Measurements from ENCODE around the gene SLC1A5.
"Not testable (repeated sequence)": the region's sequence is repeated elsewhere in the genome, so short reads cannot be mapped to it uniquely, and the experiment has no call there.

SLC1A5 gene

DNA sequence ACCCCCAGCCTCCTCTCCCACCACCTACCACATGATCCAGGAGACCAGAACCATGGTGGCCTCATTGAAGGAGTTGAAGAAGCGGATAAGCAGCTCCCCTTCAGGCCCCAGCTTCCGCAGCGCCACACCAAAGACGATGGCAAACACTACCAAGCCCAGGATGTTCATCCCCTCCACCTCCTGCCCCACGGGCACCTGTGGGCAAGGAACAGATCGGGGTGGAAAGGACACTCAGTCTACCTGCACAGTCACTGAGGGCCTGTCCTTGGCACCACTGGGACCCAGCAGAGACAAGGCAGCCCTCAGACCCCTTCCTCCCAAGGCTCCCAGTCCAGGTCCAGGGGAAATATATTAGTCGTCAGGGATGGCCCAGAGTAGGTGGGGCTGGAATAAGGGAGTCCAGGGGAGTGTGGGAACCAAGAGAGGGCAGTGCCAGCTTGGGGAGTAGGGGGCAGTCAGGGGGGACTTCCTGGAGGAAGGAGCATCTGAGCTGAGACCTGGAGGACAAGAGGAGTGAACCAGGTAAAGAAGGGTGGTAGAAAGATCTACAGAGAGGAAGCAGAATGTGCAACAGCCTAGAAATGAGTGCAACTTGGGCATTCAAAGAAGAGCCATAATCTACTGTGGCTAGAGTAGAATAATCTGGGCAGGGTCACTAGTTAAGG is 5.9 kb downstream of the SLC1A5 start:
- Histone ChIP-seq H3K27me3 (ENCODE audit: low read depth, low read length) (no peaks in the 10 kb centered on the region), H3K9me3 (ENCODE audit: control insufficient read depth in 1 of 2, low read length in 2 of 2) (no peaks in the 10 kb centered on the region), H3K4me3 (ENCODE audit: low read depth in 1 of 2, low read length in 2 of 2) (no peak overlapping the region), H3K36me3 (ENCODE audit: control insufficient read depth in 1 of 2, insufficient read depth in 2 of 2, low read length in 2 of 2) (peaks cover 8% of the 10 kb centered on the region in 2 donors), H3K4me1 (ENCODE audit: control insufficient read depth in 1 of 2, insufficient read depth in 2 of 2, low read length in 2 of 2) (peaks cover 9 to 24% of the 10 kb centered on the region in 2 donors), H3K27ac (ENCODE audit: low read length) (no peak overlapping the region)

DNA sequence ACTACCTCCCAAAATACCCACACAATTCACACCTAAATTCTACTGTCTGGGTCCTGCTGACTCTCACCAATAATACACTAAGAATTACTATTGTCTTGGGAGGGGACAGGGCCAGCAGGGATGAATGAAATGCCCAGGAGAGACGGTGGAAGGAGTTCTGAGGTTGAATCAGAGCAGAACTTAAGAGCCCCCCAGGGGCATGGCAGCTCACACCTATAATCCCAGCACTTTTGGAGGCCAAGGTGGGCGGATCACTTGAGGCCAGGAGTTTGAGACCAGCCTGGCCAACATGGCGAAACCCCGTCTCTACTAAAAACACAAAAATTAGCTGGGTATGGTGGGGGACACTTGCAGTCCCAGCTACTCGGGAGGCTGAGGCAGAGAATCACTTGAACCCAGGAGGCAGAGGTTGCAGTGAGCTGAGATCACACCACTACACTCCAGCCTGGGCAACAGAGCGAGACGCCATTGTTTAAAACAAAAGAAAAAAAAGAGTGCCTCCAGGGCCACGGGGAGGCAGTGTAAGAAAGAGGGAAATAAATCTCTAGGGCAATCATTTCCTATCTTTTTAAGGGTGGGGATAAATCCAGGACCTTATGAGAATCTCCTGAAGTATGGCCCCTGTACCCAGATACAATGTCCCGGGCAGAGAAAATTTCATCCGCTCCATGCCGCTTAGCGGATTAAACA is 10.3 kb downstream of the SLC1A5 start:
- H3K9me3 ChIP-seq (ENCODE audit: control insufficient read depth in 1 of 2, low read length in 2 of 2); H3K27me3 ChIP-seq (ENCODE audit: low read depth, low read length); H3K27ac ChIP-seq (ENCODE audit: low read length); H3K4me1 ChIP-seq (ENCODE audit: control insufficient read depth in 1 of 2, insufficient read depth in 2 of 2, low read length in 2 of 2); H3K4me3 ChIP-seq (ENCODE audit: low read depth in 1 of 2, low read length in 2 of 2): not testable (repeated sequence)
- peaks cover 16 to 25% of the 10 kb centered on the region in 2 donors for H3K36me3 ChIP-seq (ENCODE audit: control insufficient read depth in 1 of 2, insufficient read depth in 2 of 2, low read length in 2 of 2)

DNA sequence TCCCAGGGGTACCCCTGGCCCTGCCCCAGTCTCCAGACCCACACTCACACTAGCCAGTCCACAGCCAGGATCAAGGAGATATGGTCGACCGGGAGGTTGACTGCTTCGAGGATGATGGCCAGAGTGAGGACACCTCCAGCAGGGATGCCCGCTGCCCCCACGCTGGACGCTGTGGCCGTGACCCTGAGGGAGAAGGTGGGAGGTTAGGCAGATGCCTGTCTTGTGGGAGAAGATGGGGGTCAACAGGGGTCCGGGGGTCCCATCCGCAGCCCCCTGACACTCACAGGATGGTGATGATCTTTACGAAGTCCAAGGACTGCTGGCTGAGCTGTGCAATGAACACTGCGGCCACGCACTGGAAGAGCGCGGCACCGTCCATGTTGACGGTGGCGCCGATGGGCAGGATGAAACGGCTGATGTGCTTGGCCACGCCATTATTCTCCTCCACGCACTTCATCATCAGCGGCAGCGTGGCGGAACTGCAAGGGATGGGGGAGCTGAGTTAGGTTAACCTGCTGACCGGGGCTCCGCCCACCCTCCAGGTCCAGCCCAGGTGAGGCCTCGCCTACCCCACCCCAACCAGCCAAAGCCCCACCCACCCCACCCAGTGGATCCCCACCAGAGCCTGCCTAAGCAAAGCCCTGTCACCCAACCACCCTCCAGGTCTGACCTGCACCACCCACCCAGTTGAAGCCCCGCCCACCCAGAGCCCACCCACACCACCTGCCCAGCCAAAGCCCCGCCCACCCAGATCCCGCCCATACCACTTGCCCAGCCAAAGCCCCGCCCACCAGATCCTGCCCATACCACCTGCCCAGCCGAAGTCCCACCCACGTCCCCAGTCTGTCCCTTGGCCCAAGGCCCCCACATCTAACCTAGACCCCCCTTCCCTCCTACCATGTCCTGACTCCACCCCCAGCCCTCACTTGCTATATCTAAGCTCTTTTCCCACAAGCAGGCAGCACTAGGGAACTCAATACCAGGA is 11.2 kb downstream of the SLC1A5 start:
- H3K9me3 ChIP-seq (ENCODE audit: control insufficient read depth in 1 of 2, low read length in 2 of 2) = no peaks in the 10 kb centered on the region
- no peaks in the 10 kb centered on the region for H3K4me1 ChIP-seq (ENCODE audit: control insufficient read depth in 1 of 2, insufficient read depth in 2 of 2, low read length in 2 of 2)
- no peaks in the 10 kb centered on the region for H3K27me3 ChIP-seq (ENCODE audit: low read depth, low read length)
- peaks cover 8 to 25% of the 10 kb centered on the region in 2 donors for H3K36me3 ChIP-seq (ENCODE audit: control insufficient read depth in 1 of 2, insufficient read depth in 2 of 2, low read length in 2 of 2)
- no peak overlapping the region for H3K4me3 ChIP-seq (ENCODE audit: low read depth in 1 of 2, low read length in 2 of 2)
- no peak overlapping the region for H3K27ac ChIP-seq (ENCODE audit: low read length)

DNA sequence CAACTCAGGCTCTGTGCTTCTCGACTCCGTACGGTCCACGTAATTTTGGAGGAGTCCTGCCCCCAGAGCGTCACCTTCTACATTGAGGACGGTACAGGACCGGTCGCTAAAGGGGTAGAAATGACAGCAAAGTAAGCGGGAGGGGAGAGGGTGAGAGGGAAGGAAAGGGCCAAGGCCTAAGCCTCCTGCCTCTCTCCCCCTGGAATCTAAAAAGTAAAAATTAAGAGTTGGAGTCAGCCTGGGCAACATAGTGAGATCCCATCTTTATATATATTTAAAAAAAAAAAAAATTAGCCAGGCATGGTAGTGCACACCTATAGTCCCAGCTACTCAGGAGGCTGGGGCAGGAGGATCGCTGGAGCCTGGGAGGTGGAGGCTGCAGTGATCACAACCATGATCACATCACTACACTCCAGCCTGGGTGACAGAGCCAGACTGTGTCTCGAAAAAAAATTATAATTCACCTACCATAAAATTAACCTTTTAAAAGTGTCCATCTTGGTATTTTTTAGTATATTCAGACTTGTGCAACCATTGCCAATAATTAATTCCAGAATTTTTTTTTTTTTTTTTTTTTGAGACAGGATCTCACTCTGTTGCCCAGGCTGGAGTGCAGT is 12.6 kb downstream of the SLC1A5 start:
- no peak overlapping the region for H3K4me3 ChIP-seq (ENCODE audit: low read depth in 1 of 2, low read length in 2 of 2)
- no peak overlapping the region for H3K27ac ChIP-seq (ENCODE audit: low read length)
- H3K27me3 ChIP-seq (ENCODE audit: low read depth, low read length) = no peaks in the 10 kb centered on the region
- no peaks in the 10 kb centered on the region for H3K4me1 ChIP-seq (ENCODE audit: control insufficient read depth in 1 of 2, insufficient read depth in 2 of 2, low read length in 2 of 2)
- H3K9me3 ChIP-seq (ENCODE audit: control insufficient read depth in 1 of 2, low read length in 2 of 2) = no peaks in the 10 kb centered on the region
- H3K36me3 ChIP-seq (ENCODE audit: control insufficient read depth in 1 of 2, insufficient read depth in 2 of 2, low read length in 2 of 2) = peaks cover 8 to 25% of the 10 kb centered on the region in 2 donors

DNA sequence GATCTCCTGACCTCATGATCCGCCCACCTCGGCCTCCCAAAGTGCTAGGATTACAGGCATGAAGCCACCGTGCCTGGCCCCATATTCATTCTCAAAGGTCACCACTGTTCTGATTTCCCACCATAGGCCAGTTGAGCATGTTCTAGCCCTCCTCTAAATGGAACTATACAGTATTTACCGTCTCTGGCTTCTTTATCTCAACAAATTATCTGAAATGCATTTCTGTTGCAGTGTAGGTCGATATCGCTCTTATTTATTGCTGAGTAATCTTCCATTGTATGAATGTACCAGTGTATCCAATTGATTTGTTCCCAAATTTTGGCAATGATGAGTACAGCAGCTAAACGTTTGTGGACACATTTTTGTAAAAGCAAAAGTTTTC is 15.4 kb downstream of the SLC1A5 start:
- Histone ChIP-seq H3K27ac (ENCODE audit: low read length) (no peak overlapping the region), H3K27me3 (ENCODE audit: low read depth, low read length) (no peaks in the 10 kb centered on the region), H3K36me3 (ENCODE audit: control insufficient read depth in 1 of 2, insufficient read depth in 2 of 2, low read length in 2 of 2) (peaks cover 8 to 24% of the 10 kb centered on the region in 2 donors), H3K4me1 (ENCODE audit: control insufficient read depth in 1 of 2, insufficient read depth in 2 of 2, low read length in 2 of 2) (no peaks in the 10 kb centered on the region), H3K9me3 (ENCODE audit: control insufficient read depth in 1 of 2, low read length in 2 of 2) (no peaks in the 10 kb centered on the region), H3K4me3 (ENCODE audit: low read depth in 1 of 2, low read length in 2 of 2) (no peak overlapping the region)

DNA sequence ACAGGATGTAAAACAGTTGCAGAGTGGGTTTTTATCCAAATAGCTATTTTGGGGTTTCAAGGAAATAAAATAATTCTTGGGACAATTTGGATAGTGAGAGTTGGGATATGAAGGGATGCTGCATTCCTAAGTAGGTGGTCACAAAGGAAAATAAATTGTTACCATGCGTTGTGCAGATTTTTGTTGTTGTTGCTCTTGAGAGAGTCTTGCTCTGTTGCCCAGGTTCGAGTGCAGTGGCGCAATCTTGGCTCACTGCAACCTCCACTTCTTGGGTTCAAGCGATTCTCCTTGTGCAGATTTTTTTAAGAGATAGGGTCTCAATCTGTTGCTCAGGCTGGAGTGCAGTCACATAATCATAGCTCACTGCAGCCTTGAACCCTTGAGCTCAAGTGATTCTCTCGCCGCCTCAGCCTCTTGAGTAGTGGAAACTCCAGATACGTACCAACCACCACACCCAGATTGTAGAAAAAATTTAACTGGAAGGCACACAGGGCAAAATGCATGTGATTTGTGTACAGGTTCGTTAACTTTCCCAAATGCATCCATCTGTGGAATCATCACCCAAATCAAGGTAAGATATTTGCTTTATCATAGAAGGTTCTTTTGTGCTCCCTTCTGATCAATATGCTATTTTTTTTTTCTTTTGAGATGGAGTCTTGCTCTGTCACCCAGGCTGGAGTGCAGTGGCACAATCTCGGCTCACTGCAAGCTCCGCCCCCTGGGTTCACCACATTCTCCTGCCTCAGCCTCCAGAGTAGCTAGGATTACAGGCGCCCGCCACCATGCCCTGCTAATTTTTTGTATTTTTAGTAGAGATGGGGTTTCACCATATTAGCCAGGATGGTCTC is 16.0 kb downstream of the SLC1A5 start:
- Histone ChIP-seq H3K4me1 (ENCODE audit: control insufficient read depth in 1 of 2, insufficient read depth in 2 of 2, low read length in 2 of 2) (no peaks in the 10 kb centered on the region), H3K27me3 (ENCODE audit: low read depth, low read length) (no peaks in the 10 kb centered on the region), H3K4me3 (ENCODE audit: low read depth in 1 of 2, low read length in 2 of 2) (no peak overlapping the region), H3K36me3 (ENCODE audit: control insufficient read depth in 1 of 2, insufficient read depth in 2 of 2, low read length in 2 of 2) (peaks cover 8 to 20% of the 10 kb centered on the region in 2 donors), H3K27ac (ENCODE audit: low read length) (no peak overlapping the region), H3K9me3 (ENCODE audit: control insufficient read depth in 1 of 2, low read length in 2 of 2) (no peaks in the 10 kb centered on the region)

DNA sequence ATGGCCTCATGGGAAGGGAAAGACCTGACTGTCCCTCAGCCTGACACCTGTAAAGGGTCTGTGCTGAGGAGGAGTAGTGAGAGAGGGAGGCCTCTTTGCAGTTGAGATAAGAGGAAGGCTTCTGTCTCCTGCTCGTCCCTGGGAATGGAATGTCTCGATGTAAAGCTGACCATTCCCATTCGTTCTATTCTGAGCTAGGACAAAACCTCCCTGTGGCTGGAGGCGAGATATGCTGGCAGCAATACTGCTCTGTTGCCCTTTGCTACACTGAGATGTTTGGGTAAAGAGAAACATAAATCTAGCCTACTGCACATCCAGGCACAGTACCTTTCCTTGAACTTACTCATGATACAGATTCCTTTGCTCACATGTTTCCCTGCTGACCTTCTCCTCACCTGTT is 19.6 kb downstream of the SLC1A5 start:
- H3K4me3 ChIP-seq (ENCODE audit: low read depth in 1 of 2, low read length in 2 of 2); H3K27me3 ChIP-seq (ENCODE audit: low read depth, low read length); H3K36me3 ChIP-seq (ENCODE audit: control insufficient read depth in 1 of 2, insufficient read depth in 2 of 2, low read length in 2 of 2); H3K9me3 ChIP-seq (ENCODE audit: control insufficient read depth in 1 of 2, low read length in 2 of 2); H3K27ac ChIP-seq (ENCODE audit: low read length); H3K4me1 ChIP-seq (ENCODE audit: control insufficient read depth in 1 of 2, insufficient read depth in 2 of 2, low read length in 2 of 2): not testable (repeated sequence)

DNA sequence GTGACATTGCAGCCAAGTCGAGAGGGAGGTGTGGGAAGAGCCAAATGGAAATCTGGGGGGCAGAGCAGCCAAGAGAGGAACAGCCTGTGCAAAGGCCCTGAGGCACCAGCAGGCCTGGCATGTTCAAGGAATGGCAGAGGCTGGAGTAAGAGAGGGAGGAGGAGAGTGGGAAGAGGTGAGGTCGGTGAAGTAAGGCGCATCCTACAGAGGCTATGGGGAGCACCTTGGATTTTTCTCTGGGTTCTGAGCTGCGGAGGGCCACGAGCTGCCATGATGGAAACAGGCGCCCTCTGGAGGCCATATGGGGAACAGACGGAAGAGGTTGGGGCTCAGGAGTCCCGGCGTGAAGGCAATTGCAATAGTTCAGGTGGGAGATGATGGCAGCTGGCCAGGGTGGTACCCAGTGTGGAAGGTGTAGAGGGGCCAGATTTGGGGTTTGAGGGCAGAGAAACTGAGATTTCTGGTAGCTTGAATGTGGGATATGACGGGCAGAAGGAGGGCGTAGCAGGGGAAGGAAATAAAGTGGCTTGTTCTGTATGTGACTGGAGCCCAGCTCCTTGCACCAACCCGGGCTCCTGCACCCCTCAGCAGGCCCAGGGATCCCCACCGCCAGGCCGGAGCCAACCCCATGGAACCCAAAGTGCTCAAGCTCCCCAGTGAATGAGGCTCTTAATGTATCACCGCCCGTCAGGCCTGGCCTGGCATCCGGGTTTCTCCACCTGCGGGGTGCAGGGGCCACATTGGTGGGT is 21.7 kb downstream of the SLC1A5 start:
- Histone ChIP-seq H3K27ac (ENCODE audit: low read length) (no peak overlapping the region), H3K27me3 (ENCODE audit: low read depth, low read length) (no peaks in the 10 kb centered on the region), H3K36me3 (ENCODE audit: control insufficient read depth in 1 of 2, insufficient read depth in 2 of 2, low read length in 2 of 2) (no peaks in the 10 kb centered on the region), H3K9me3 (ENCODE audit: control insufficient read depth in 1 of 2, low read length in 2 of 2) (no peaks in the 10 kb centered on the region), H3K4me1 (ENCODE audit: control insufficient read depth in 1 of 2, insufficient read depth in 2 of 2, low read length in 2 of 2) (no peaks in the 10 kb centered on the region), H3K4me3 (ENCODE audit: low read depth in 1 of 2, low read length in 2 of 2) (no peak overlapping the region)

DNA sequence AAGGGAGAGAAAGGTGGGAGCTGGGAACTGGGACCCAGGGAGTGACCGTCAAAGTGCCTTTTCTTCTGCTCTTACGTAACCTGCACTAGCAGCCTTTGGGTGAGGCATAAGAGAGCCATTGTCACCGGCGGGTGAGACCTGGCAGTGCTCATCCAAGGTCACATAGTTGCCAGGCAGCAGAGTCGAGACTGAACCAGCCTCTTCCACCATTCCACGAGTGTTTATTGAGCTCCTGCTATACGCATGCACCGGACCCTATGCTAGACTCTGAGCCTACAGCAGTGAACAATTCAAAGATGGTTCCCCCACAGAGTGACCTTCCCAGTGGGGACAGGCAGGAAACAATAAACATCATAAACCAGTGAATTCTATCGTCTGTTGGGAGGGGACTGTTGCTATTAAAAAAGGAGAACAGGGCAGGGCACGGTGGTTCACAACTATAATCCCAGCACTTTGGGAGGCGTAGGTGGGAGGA is 23.5 kb downstream of the SLC1A5 start:
- no peak overlapping the region for H3K27ac ChIP-seq (ENCODE audit: low read length)
- no peak overlapping the region for H3K4me3 ChIP-seq (ENCODE audit: low read depth in 1 of 2, low read length in 2 of 2)

More for the DNA sequence above, 23.5 kb downstream of the SLC1A5 start:
- Histone ChIP-seq H3K4me1 (ENCODE audit: control insufficient read depth in 1 of 2, insufficient read depth in 2 of 2, low read length in 2 of 2) (peaks cover 0 to 6% of the 10 kb centered on the region in 2 donors), H3K9me3 (ENCODE audit: control insufficient read depth in 1 of 2, low read length in 2 of 2) (no peaks in the 10 kb centered on the region), H3K27me3 (ENCODE audit: low read depth, low read length) (no peaks in the 10 kb centered on the region), H3K36me3 (ENCODE audit: control insufficient read depth in 1 of 2, insufficient read depth in 2 of 2, low read length in 2 of 2) (no peaks in the 10 kb centered on the region)

Data from muscle layer of duodenum (tissue), 2 donors.